HepG2 (cell line): Measurements from ENCODE around the gene PIEZO2. TPM values are rescaled to one million over a fixed set of nuclear protein-coding genes. Genes with fewer than 3 reads are reported as not detected.

Source experiments
- BCL6 ChIP-seq: IDR thresholded peaks from 2 replicates; pipeline ENCODE4 v1.6.1; 2016; ENCODE audit warnings: missing genetic modification reagents, missing compliant biosample characterization
- CREM ChIP-seq, 2 experiments: sonication (generic) in 1 of 2; formaldehyde crosslinking in 1 of 2; IDR thresholded peaks; 2 replicates each; pipeline versions ENCODE4 v1.4.0 to v1.6.1; 2016 to 2020; ENCODE audit warnings: antibody characterized with exemption in 1 of 2, mild to moderate bottlenecking in 1 of 2, missing genetic modification reagents in 1 of 2
- E2F1 ChIP-seq: sonication (generic); formaldehyde crosslinking; IDR thresholded peaks from 2 replicates; pipeline ENCODE4 v1.5.0; 2020; ENCODE audit warnings: missing genetic modification reagents
- EP300 ChIP-seq, 3 experiments: sonication (generic) in 1 of 3; formaldehyde crosslinking in 1 of 3; IDR thresholded peaks; 2 replicates each; pipeline versions ENCODE4 v1.5.1 to v1.6.1; 2011 to 2020; ENCODE audit warnings: low read depth in 2 of 3, low read length in 2 of 3, borderline replicate concordance in 1 of 3, improper control_type of control experiment in 1 of 3, mild to moderate bottlenecking in 1 of 3, missing genetic modification reagents in 1 of 3, moderate library complexity in 1 of 3
- ETV5 ChIP-seq: IDR thresholded peaks from 2 replicates; pipeline ENCODE4 v1.6.1; 2018; ENCODE audit warnings: missing biosample characterization, missing genetic modification reagents, inconsistent platforms, borderline replicate concordance
- HOXA3 ChIP-seq: sonication (generic); formaldehyde crosslinking; IDR thresholded peaks from 2 replicates; pipeline ENCODE4 v1.5.0; 2020; ENCODE audit warnings: missing genetic modification reagents
- MED13 ChIP-seq: sonication (generic); formaldehyde crosslinking; IDR thresholded peaks from 2 replicates; pipeline ENCODE4 v1.5.0; 2020; ENCODE audit warnings: missing genetic modification reagents
- MLXIP ChIP-seq: sonication (generic); formaldehyde crosslinking; IDR thresholded peaks from 2 replicates; pipeline ENCODE4 v1.9.0; 2021; ENCODE audit warnings: missing genetic modification reagents, borderline replicate concordance
- PAXIP1 ChIP-seq: sonication (generic); formaldehyde crosslinking; conservative IDR thresholded peaks from 2 replicates; pipeline ENCODE4 v1.4.0; 2020; ENCODE audit warnings: mild to moderate bottlenecking, missing genetic modification reagents, moderate library complexity
- SALL1 ChIP-seq: sonication (generic); formaldehyde crosslinking; IDR thresholded peaks from 2 replicates; pipeline ENCODE4 v1.8.0; 2022; ENCODE audit warnings: mild to moderate bottlenecking, missing genetic modification reagents
- SOX13 ChIP-seq, 3 experiments: fragments of 450-650 bp in 1 of 3; sonication (generic) in 1 of 3; formaldehyde crosslinking in 1 of 3; IDR thresholded peaks in 2 of 3; conservative IDR thresholded peaks in 1 of 3; 2 replicates each; pipeline versions ENCODE4 v1.5.0 to v1.6.1; 2016 to 2020; ENCODE audit warnings: antibody characterized with exemption in 1 of 3, mild to moderate bottlenecking in 1 of 3, missing compliant biosample characterization in 1 of 3, missing genetic modification reagents in 1 of 3, moderate library complexity in 1 of 3
- SOX6 ChIP-seq, 2 experiments: fragments of 450-650 bp in 1 of 2; sonication (generic) in 1 of 2; formaldehyde crosslinking in 1 of 2; IDR thresholded peaks; 2 replicates each; pipeline versions ENCODE4 v1.4.0 to v1.6.1; 2017 to 2020; ENCODE audit warnings: antibody characterized with exemption in 1 of 2, mild to moderate bottlenecking in 1 of 2, missing genetic modification reagents in 1 of 2
- TFE3 ChIP-seq: IDR thresholded peaks from 2 replicates; pipeline ENCODE4 v1.6.1; 2016
- YEATS2 ChIP-seq: sonication (generic); formaldehyde crosslinking; IDR thresholded peaks from 2 replicates; pipeline ENCODE4 v1.4.0; 2020; ENCODE audit warnings: missing genetic modification reagents, borderline replicate concordance
- ZNF503 ChIP-seq: sonication (generic); formaldehyde crosslinking; IDR thresholded peaks from 2 replicates; pipeline ENCODE4 v1.4.0; 2020; ENCODE audit warnings: missing genetic modification reagents
- polyA plus RNA-seq, 8 experiments: library from polyadenylated mRNA; depleted of rRNA in 3 of 8; stranded (reverse) in 7 of 8; unstranded in 1 of 8; fragments of >200 nt; fragmentation: Illumina TruSeq in 4 of 8; extraction: Trizol in 4 of 8; gene quantifications; 2 replicates each; pipeline versions ENCODE4 v1.2.1 to v1.2.3, GENCODE V29; 2011 to 2016; ENCODE audit warnings: low read depth in 4 of 8, missing spikeins in 1 of 8, mixed read lengths in 1 of 8; ENCODE audit not compliant: insufficient read depth in 1 of 8
- total RNA-seq, 5 experiments: library from RNA; depleted of rRNA; stranded (reverse); fragments of >200 nt; fragmentation: Illumina TruSeq; extraction: Trizol; gene quantifications; 2 replicates each; pipeline ENCODE4 v1.2.3, GENCODE V29; 2016; ENCODE audit warnings: low read depth in 1 of 5

Gene PIEZO2
- total and polyA plus RNA-seq, 2 of the 13 experiments (the other 11 are each of a cell fraction or from before 2014, with no cell fraction given): 15.2 to 27.2 TPM

- TF ChIP-seq ZNF503 (0 out of 2 replicates have a peak, but pooled peaks have one; percentile 36), PAXIP1 (CRISPR knock-in tag) (peak; percentile 66), EP300 (IDR thresholded peaks at IDR 0.05; ENCODE audit: low read depth in 2 of 2, low read length in 2 of 2) (peak in 1 of 2 experiments; percentile 56; a peak in 1 of 4 replicates), EP300 (CRISPR knock-in tag; IDR thresholded peaks at IDR 0.05; ENCODE audit: borderline replicate concordance) (no peak), SOX13 (IDR thresholded peaks at IDR 0.05) (no peak), SOX13 (CRISPR knock-in tag; conservative IDR thresholded peaks at IDR 0.05 in 1 of 2, IDR thresholded peaks at IDR 0.05 in 1 of 2) (peak in 1 of 2 experiments; percentile 44; a peak in 1 of 4 replicates), YEATS2 (CRISPR knock-in tag) (no peak), BCL6 (CRISPR knock-in tag) (peak; percentile 90), CREM (IDR thresholded peaks at IDR 0.05) (peak; percentile 9; the same call in 1 of the 2 replicates), CREM (CRISPR knock-in tag; IDR thresholded peaks at IDR 0.05) (no peak), HOXA3 (CRISPR knock-in tag) (0 out of 2 replicates have a peak, but pooled peaks have one; percentile 16), MED13 (CRISPR knock-in tag) (0 out of 2 replicates have a peak, but pooled peaks have one; percentile 34), E2F1 (CRISPR knock-in tag) (no peak), SOX6 (IDR thresholded peaks at IDR 0.05) (no peak), SOX6 (CRISPR knock-in tag; IDR thresholded peaks at IDR 0.05) (peak; percentile 56; the same call in 1 of the 2 replicates), ETV5 (peak; percentile 65; the same call in 1 of the 2 replicates), TFE3 (CRISPR knock-in tag) (0 out of 2 replicates have a peak, but pooled peaks have one; percentile 17), SALL1 (CRISPR knock-in tag) (peak; percentile 36; the same call in 1 of the 2 replicates), MLXIP (CRISPR knock-in tag) (no peak)
Observed at GRCh38 chr18:11113046-11113548, 36.3 kb downstream of the PIEZO2 start (continued).
